Glutamatergic neuron (in vitro differentiated cells): ENCODE measurements around the gene MCHR1. TPM values are rescaled to one million over a fixed set of nuclear protein-coding genes. Genes with fewer than 3 reads are reported as not detected.

ENCODE experiments used
- DNase-seq: peaks from one replicate; pipeline ENCODE4 v3.0.0; 2022
- H3K27ac Mint-ChIP-seq: one replicate; pipeline ENCODE4 v1.8.0; 2020; ENCODE audit warnings: mild to moderate bottlenecking, mixed read lengths, inconsistent platforms; ENCODE audit not compliant: unreplicated experiment
- H3K27me3 Mint-ChIP-seq: one replicate; pipeline ENCODE4 v1.8.0; 2020; ENCODE audit warnings: mild to moderate bottlenecking, moderate library complexity, mixed read lengths, inconsistent platforms; ENCODE audit not compliant: unreplicated experiment
- H3K36me3 Mint-ChIP-seq: one replicate; pipeline ENCODE4 v1.8.0; 2020; ENCODE audit warnings: mild to moderate bottlenecking, mixed read lengths, inconsistent platforms; ENCODE audit not compliant: unreplicated experiment
- H3K4me1 Mint-ChIP-seq: one replicate; pipeline ENCODE4 v1.8.0; 2020; ENCODE audit warnings: mild to moderate bottlenecking, low read depth, mixed read lengths, inconsistent platforms; ENCODE audit not compliant: unreplicated experiment
- H3K4me3 Mint-ChIP-seq: one replicate; pipeline ENCODE4 v1.8.0; 2020; ENCODE audit warnings: mild to moderate bottlenecking, mixed read lengths, inconsistent platforms; ENCODE audit not compliant: unreplicated experiment
- H3K9me3 Mint-ChIP-seq: one replicate; pipeline ENCODE4 v1.8.0; 2020; ENCODE audit warnings: mild to moderate bottlenecking, moderate library complexity, mixed read lengths, inconsistent platforms; ENCODE audit not compliant: unreplicated experiment
- total RNA-seq: library from RNA; stranded (reverse); fragmentation: NEBNext Ultra II Directional; extraction: Animal tissue kit (Norgen Biotek cat#: 25700); gene quantifications from one replicate; pipeline ENCODE4 v1.2.1, GENCODE V29; 2021; ENCODE audit not compliant: unreplicated experiment
- TF ChIP-seq, protein P1 (sequence below): fragments of 200-600 bp; sonication (generic); IDR thresholded peaks from one replicate; pipeline ENCODE4 v1.5.0; 2021; ENCODE audit not compliant: partially characterized antibody, unreplicated experiment

Gene MCHR1
- total RNA-seq, 1 donor from 2014 or later = 1.7 TPM

DNA sequence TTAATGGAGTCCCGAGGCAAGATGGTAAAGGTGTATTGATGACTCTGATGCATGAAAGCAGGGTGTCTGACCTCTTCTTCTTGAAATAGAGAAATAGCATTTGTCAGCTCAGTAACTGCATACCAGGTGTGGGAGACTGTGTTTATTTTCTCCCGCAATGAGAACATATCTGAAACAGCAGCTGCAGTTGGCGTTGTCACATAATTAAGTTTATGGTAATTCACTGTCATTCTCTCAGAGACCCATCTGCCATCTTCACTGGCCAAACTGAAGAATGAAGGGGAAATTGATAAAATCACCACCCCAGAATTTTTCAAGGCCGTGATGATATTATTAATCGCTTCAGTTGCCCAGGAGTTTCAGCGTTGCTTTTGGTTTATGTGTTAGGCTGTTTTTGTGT is 20.1 kb upstream of the MCHR1 start:
- Mint-ChIP-seq H3K4me1 (peaks cover 14% of the 10 kb centered on the region), H3K27ac (peak overlapping the region; percentile 94), H3K4me3 (peak overlapping the region; percentile 65), H3K9me3 (no peaks in the 10 kb centered on the region), H3K27me3 (peaks cover 2% of the 10 kb centered on the region), H3K36me3 (peaks cover 3% of the 10 kb centered on the region)
- no peak for DNase-seq
- TF ChIP-seq, protein P1, sequence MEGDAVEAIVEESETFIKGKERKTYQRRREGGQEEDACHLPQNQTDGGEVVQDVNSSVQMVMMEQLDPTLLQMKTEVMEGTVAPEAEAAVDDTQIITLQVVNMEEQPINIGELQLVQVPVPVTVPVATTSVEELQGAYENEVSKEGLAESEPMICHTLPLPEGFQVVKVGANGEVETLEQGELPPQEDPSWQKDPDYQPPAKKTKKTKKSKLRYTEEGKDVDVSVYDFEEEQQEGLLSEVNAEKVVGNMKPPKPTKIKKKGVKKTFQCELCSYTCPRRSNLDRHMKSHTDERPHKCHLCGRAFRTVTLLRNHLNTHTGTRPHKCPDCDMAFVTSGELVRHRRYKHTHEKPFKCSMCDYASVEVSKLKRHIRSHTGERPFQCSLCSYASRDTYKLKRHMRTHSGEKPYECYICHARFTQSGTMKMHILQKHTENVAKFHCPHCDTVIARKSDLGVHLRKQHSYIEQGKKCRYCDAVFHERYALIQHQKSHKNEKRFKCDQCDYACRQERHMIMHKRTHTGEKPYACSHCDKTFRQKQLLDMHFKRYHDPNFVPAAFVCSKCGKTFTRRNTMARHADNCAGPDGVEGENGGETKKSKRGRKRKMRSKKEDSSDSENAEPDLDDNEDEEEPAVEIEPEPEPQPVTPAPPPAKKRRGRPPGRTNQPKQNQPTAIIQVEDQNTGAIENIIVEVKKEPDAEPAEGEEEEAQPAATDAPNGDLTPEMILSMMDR = no peak

DNA sequence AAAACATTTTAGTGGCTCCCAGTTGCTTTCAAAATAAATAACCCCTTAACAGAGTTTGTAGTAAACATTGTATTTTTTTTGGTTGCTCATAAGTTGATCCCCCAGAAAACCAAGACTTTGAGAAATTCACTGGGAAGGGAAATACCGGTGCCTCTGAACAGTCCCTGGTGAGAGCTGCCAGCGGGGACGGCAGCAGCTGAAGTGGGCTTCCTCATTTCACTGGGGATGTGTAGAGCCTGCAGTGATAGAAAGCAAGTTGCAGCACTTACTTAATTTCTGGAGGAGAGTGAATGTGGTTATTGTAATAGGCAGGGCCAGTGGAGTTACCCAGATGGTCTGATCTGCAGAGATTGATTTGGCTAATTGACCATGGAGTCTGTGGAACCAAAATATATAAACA is 18.6 kb upstream of the MCHR1 start:
- peaks cover 4% of the 10 kb centered on the region for H3K27me3 Mint-ChIP-seq
- TF ChIP-seq, protein P1 = no peak
- H3K4me3 Mint-ChIP-seq = no peak overlapping the region
- DNase-seq = no peak
- H3K9me3 Mint-ChIP-seq = no peaks in the 10 kb centered on the region
- H3K4me1 Mint-ChIP-seq = peaks cover 7% of the 10 kb centered on the region
- peaks cover 3% of the 10 kb centered on the region for H3K36me3 Mint-ChIP-seq
- peak overlapping the region; percentile 43 for H3K27ac Mint-ChIP-seq

DNA sequence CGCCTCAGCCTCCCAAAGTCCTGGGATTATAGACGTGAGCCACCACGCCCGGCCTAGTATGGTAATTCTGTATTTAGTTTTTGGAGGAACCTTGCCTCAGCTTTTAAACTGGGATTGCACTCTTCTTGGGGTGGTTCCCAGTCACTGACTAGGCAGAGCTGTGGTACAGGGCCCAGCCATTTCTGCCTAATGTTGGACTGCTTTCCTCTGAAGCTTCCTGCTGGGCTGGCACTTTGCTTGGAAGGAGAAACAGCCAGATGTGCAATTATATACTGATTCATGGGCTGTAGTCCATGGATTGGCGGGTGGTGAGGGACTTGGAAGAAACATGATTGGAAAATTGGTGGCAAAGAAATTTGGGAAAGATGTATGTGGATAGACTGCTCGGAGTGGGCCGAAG is 17.6 kb upstream of the MCHR1 start:
- Mint-ChIP-seq H3K27me3 (peaks cover 4% of the 10 kb centered on the region), H3K9me3 (no peaks in the 10 kb centered on the region), H3K4me1 (peaks cover 7% of the 10 kb centered on the region), H3K27ac (no peak overlapping the region), H3K36me3 (peaks cover 3% of the 10 kb centered on the region), H3K4me3 (no peak overlapping the region)
- DNase-seq = no peak
- TF ChIP-seq, protein P1 = no peak

DNA sequence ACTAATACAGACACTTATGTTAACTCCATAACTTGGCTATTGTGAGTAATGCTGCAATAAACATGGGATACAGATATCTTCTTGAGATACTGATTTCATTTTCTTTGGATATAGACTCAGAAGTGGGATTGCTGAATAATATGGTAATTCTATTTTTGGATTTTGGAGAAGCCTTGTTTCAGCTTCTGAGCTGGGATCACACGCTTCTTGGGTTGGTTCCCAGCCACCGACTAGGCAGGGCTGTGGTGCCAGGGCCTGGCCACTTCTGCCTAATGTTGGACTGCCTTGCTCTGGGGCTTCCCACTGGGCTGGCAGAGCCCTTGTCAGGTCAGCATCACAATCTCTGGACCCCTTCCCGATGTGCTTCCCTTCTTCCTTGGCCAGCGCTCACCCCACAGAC is 14.0 kb upstream of the MCHR1 start:
- Mint-ChIP-seq H3K4me3 (no peak overlapping the region), H3K4me1 (peaks cover 1% of the 10 kb centered on the region), H3K9me3 (peaks cover 5% of the 10 kb centered on the region), H3K36me3 (no peaks in the 10 kb centered on the region), H3K27me3 (peaks cover 7% of the 10 kb centered on the region), H3K27ac (no peak overlapping the region)
- TF ChIP-seq, protein P1 = no peak
- DNase-seq = no peak

DNA sequence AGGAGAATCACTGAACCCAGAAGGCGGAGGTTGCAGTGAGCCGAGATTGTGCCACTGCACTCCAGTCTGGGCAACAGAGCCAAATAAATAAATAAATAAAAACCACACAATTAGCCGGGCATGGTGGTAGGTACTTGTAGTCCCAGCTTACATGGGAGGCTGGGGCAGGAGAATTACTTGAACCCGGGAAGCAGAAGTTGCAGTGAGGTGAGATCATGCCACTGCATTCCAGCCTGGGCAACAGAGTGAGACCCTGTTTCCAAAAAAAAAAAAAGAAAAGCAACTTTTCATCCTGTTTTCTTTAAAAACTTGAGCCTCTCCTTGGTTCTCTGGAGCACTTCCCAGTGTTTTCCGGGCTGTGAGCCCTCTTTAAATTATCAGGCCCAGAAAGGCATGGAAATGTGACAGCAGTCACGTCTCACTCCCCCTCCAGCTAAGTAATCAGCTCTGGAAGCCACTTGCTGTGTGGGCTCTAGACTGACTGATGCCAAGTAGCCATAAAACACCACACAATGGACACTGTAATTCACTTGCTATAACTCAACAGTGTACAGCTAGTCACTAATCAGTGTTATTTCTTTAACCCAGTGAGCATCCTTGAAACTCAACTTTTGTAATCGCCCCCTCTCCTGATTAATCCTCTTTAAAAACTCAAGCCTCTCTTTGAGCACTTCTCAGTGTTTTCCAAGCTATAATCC is 13.0 kb upstream of the MCHR1 start:
- DNase-seq = no peak
- H3K9me3 Mint-ChIP-seq = peaks cover 5% of the 10 kb centered on the region
- no peak overlapping the region for H3K4me3 Mint-ChIP-seq
- TF ChIP-seq, protein P1 = no peak
- H3K4me1 Mint-ChIP-seq = no peaks in the 10 kb centered on the region
- no peak overlapping the region for H3K27ac Mint-ChIP-seq
- H3K27me3 Mint-ChIP-seq = peaks cover 7% of the 10 kb centered on the region
- H3K36me3 Mint-ChIP-seq = no peaks in the 10 kb centered on the region
